ENCODE results near the gene TMEM200A.

TMEM200A gene

GRCh38 chr6:130452336-130452735, 86.5 kb downstream of the TMEM200A start:
- Histone ChIP-seq H3K79me1 (ENCODE audit: low read depth, low read length) (no peaks in the 10 kb centered on the region), H3K14ac (ENCODE audit: low read length) (no peak overlapping the region)
- WGBS, 2 donors (ENCODE audit: extremely low coverage in 2 of 2, insufficient read length in 2 of 2, insufficient replicate concordance in 1 of 2) = no CpG with 5 or more reads among the region's 1 CpG

GRCh38 chr6:130453230-130453629, 87.4 kb downstream of the TMEM200A start:
- H3K4me3 ChIP-seq (ENCODE audit: low read length in 2 of 2) = no peak overlapping the region
- H2AFZ ChIP-seq (ENCODE audit: low read length) = no peak overlapping the region
- no peak overlapping the region for H2AK5ac ChIP-seq (ENCODE audit: low read depth, low read length)
- H3K27ac ChIP-seq (replicated peaks; ENCODE audit: low read length) = no peak overlapping the region
- H2BK120ac ChIP-seq (ENCODE audit: low read depth, low read length) = no peak overlapping the region
- DNase-seq (ENCODE audit: low spot score) = no peak
- H4K91ac ChIP-seq (ENCODE audit: low read depth, low read length, poor library complexity) = no peak overlapping the region
- H3K4me2 ChIP-seq (ENCODE audit: insufficient read depth, low read length, poor library complexity, severe bottlenecking) = no peak overlapping the region
- H3K27me3 ChIP-seq (ENCODE audit: control insufficient read depth in 3 of 3, insufficient read depth in 3 of 3, low read depth in 1 of 3, low read length in 3 of 3) = peaks cover 0 to 3% (median 0%) of the 10 kb centered on the region in 3 experiments
- peaks cover 0 to 2% of the 10 kb centered on the region in 2 donors for H3K4me1 ChIP-seq (ENCODE audit: control insufficient read depth in 2 of 2, insufficient read depth in 1 of 2, low read depth in 1 of 2, low read length in 2 of 2)
- H3K9me3 ChIP-seq (replicated peaks in 1 of 2; ENCODE audit: control insufficient read depth in 2 of 2, insufficient read depth in 1 of 2, low read depth in 1 of 2, low read length in 2 of 2) = no peaks in the 10 kb centered on the region
- no peak overlapping the region for H2BK5ac ChIP-seq (ENCODE audit: low read length)
- H4K8ac ChIP-seq (ENCODE audit: low read depth, low read length) = no peak overlapping the region
- no peak overlapping the region for H3K9ac ChIP-seq (ENCODE audit: low read depth, low read length, poor library complexity)
- H3K14ac ChIP-seq (ENCODE audit: low read length) = no peak overlapping the region
- no peak overlapping the region for H3K18ac ChIP-seq (ENCODE audit: low read length)
- H3K36me3 ChIP-seq (replicated peaks in 1 of 2; ENCODE audit: control insufficient read depth in 2 of 2, insufficient read depth in 2 of 2, low read length in 2 of 2) = no peaks in the 10 kb centered on the region
- no peak overlapping the region for H3K23ac ChIP-seq (ENCODE audit: low read depth, low read length, poor library complexity)
- H3K79me1 ChIP-seq (ENCODE audit: low read depth, low read length) = no peaks in the 10 kb centered on the region
- no peak overlapping the region for H3K4ac ChIP-seq (ENCODE audit: low read length)
- H2BK15ac ChIP-seq (ENCODE audit: low read length) = no peak overlapping the region
- WGBS, 2 donors (ENCODE audit: extremely low coverage in 2 of 2, insufficient read length in 2 of 2, insufficient replicate concordance in 1 of 2) = no CpG with 5 or more reads among the region's 5 CpGs
- H2BK12ac ChIP-seq (ENCODE audit: low read length) = no peak overlapping the region

More at GRCh38 chr6:130452336-130452735, 86.5 kb downstream of the TMEM200A start:
- Histone ChIP-seq H3K4ac (ENCODE audit: low read length) (no peak overlapping the region), H3K4me1 (ENCODE audit: control insufficient read depth in 2 of 2, insufficient read depth in 1 of 2, low read depth in 1 of 2, low read length in 2 of 2) (peaks cover 0 to 2% of the 10 kb centered on the region in 2 donors), H2BK12ac (ENCODE audit: low read length) (no peak overlapping the region), H2BK120ac (ENCODE audit: low read depth, low read length) (no peak overlapping the region), H3K36me3 (replicated peaks in 1 of 2; ENCODE audit: control insufficient read depth in 2 of 2, insufficient read depth in 2 of 2, low read length in 2 of 2) (no peaks in the 10 kb centered on the region), H3K18ac (ENCODE audit: low read length) (no peak overlapping the region), H2BK15ac (ENCODE audit: low read length) (no peak overlapping the region), H3K4me2 (ENCODE audit: insufficient read depth, low read length, poor library complexity, severe bottlenecking) (no peak overlapping the region), H2BK5ac (ENCODE audit: low read length) (no peak overlapping the region), H3K27me3 (ENCODE audit: control insufficient read depth in 3 of 3, insufficient read depth in 3 of 3, low read depth in 1 of 3, low read length in 3 of 3) (peaks cover 0 to 3% (median 0%) of the 10 kb centered on the region in 3 experiments), H3K9ac (ENCODE audit: low read depth, low read length, poor library complexity) (no peak overlapping the region), H2AFZ (ENCODE audit: low read length) (no peak overlapping the region), H3K27ac (replicated peaks; ENCODE audit: low read length) (no peak overlapping the region), H3K23ac (ENCODE audit: low read depth, low read length, poor library complexity) (no peak overlapping the region), H3K4me3 (ENCODE audit: low read length in 2 of 2) (no peak overlapping the region), H2AK5ac (ENCODE audit: low read depth, low read length) (no peak overlapping the region), H3K9me3 (replicated peaks in 1 of 2; ENCODE audit: control insufficient read depth in 2 of 2, insufficient read depth in 1 of 2, low read depth in 1 of 2, low read length in 2 of 2) (no peaks in the 10 kb centered on the region), H4K91ac (ENCODE audit: low read depth, low read length, poor library complexity) (no peak overlapping the region), H4K8ac (ENCODE audit: low read depth, low read length) (no peak overlapping the region)
- DNase-seq (ENCODE audit: low spot score) = no peak

GRCh38 chr6:130457605-130458004, 91.8 kb downstream of the TMEM200A start:
- Histone ChIP-seq H3K27me3 (ENCODE audit: control insufficient read depth in 3 of 3, insufficient read depth in 3 of 3, low read depth in 1 of 3, low read length in 3 of 3) (no peaks in the 10 kb centered on the region), H3K9me3 (replicated peaks in 1 of 2; ENCODE audit: control insufficient read depth in 2 of 2, insufficient read depth in 1 of 2, low read depth in 1 of 2, low read length in 2 of 2) (no peaks in the 10 kb centered on the region), H4K8ac (ENCODE audit: low read depth, low read length) (no peak overlapping the region), H3K23ac (ENCODE audit: low read depth, low read length, poor library complexity) (no peak overlapping the region), H4K91ac (ENCODE audit: low read depth, low read length, poor library complexity) (no peak overlapping the region), H3K4me3 (ENCODE audit: low read length in 2 of 2) (no peak overlapping the region), H2BK5ac (ENCODE audit: low read length) (no peak overlapping the region), H2AFZ (ENCODE audit: low read length) (no peak overlapping the region), H3K79me1 (ENCODE audit: low read depth, low read length) (no peaks in the 10 kb centered on the region), H2BK12ac (ENCODE audit: low read length) (no peak overlapping the region), H3K14ac (ENCODE audit: low read length) (no peak overlapping the region), H2BK15ac (ENCODE audit: low read length) (no peak overlapping the region), H3K27ac (replicated peaks; ENCODE audit: low read length) (no peak overlapping the region), H2AK5ac (ENCODE audit: low read depth, low read length) (no peak overlapping the region), H3K9ac (ENCODE audit: low read depth, low read length, poor library complexity) (no peak overlapping the region), H2BK120ac (ENCODE audit: low read depth, low read length) (no peak overlapping the region), H3K4me2 (ENCODE audit: insufficient read depth, low read length, poor library complexity, severe bottlenecking) (no peak overlapping the region), H3K4me1 (ENCODE audit: control insufficient read depth in 2 of 2, insufficient read depth in 1 of 2, low read depth in 1 of 2, low read length in 2 of 2) (no peaks in the 10 kb centered on the region), H3K4ac (ENCODE audit: low read length) (no peak overlapping the region), H3K36me3 (replicated peaks in 1 of 2; ENCODE audit: control insufficient read depth in 2 of 2, insufficient read depth in 2 of 2, low read length in 2 of 2) (no peaks in the 10 kb centered on the region), H3K18ac (ENCODE audit: low read length) (no peak overlapping the region)
- WGBS, 2 donors (ENCODE audit: extremely low coverage in 2 of 2, insufficient read length in 2 of 2, insufficient replicate concordance in 1 of 2) = no CpG with 5 or more reads among the region's 4 CpGs
- no peak for DNase-seq (ENCODE audit: low spot score)

- peaks cover 0 to 6% (median 0%) of the 10 kb centered on the region in 3 experiments for H3K27me3 ChIP-seq (ENCODE audit: control insufficient read depth in 3 of 3, insufficient read depth in 3 of 3, low read depth in 1 of 3, low read length in 3 of 3)
- H4K8ac ChIP-seq (ENCODE audit: low read depth, low read length) = no peak overlapping the region
- H3K4ac ChIP-seq (ENCODE audit: low read length) = no peak overlapping the region
- no peak overlapping the region for H2AK5ac ChIP-seq (ENCODE audit: low read depth, low read length)
- WGBS, 2 donors (ENCODE audit: extremely low coverage in 2 of 2, insufficient read length in 2 of 2, insufficient replicate concordance in 1 of 2) = no CpG with 5 or more reads among the region's 5 CpGs
- no peak overlapping the region for H3K18ac ChIP-seq (ENCODE audit: low read length)
- H2AFZ ChIP-seq (ENCODE audit: low read length) = no peak overlapping the region
- H3K27ac ChIP-seq (replicated peaks; ENCODE audit: low read length) = no peak overlapping the region
- H2BK12ac ChIP-seq (ENCODE audit: low read length) = no peak overlapping the region
- H3K4me3 ChIP-seq (ENCODE audit: low read length in 2 of 2) = peak overlapping the region in 1 of 2 donors; percentile 25
- H3K23ac ChIP-seq (ENCODE audit: low read depth, low read length, poor library complexity) = no peak overlapping the region
- no peaks in the 10 kb centered on the region for H3K79me1 ChIP-seq (ENCODE audit: low read depth, low read length)
- H3K9me3 ChIP-seq (replicated peaks in 1 of 2; ENCODE audit: control insufficient read depth in 2 of 2, insufficient read depth in 1 of 2, low read depth in 1 of 2, low read length in 2 of 2) = no peaks in the 10 kb centered on the region
- no peak overlapping the region for H3K9ac ChIP-seq (ENCODE audit: low read depth, low read length, poor library complexity)
- no peaks in the 10 kb centered on the region for H3K36me3 ChIP-seq (replicated peaks in 1 of 2; ENCODE audit: control insufficient read depth in 2 of 2, insufficient read depth in 2 of 2, low read length in 2 of 2)
- DNase-seq (ENCODE audit: low spot score) = no peak
- no peak overlapping the region for H3K4me2 ChIP-seq (ENCODE audit: insufficient read depth, low read length, poor library complexity, severe bottlenecking)
- H3K14ac ChIP-seq (ENCODE audit: low read length) = no peak overlapping the region
- H2BK5ac ChIP-seq (ENCODE audit: low read length) = no peak overlapping the region
- H4K91ac ChIP-seq (ENCODE audit: low read depth, low read length, poor library complexity) = no peak overlapping the region
- H3K4me1 ChIP-seq (ENCODE audit: control insufficient read depth in 2 of 2, insufficient read depth in 1 of 2, low read depth in 1 of 2, low read length in 2 of 2) = no peaks in the 10 kb centered on the region
- no peak overlapping the region for H2BK120ac ChIP-seq (ENCODE audit: low read depth, low read length)
- H2BK15ac ChIP-seq (ENCODE audit: low read length) = no peak overlapping the region
Measured at GRCh38 chr6:130459316-130459715, 93.5 kb downstream of the TMEM200A start.

Measured in neuronal stem cell (in vitro differentiated cells).